Measurements from ENCODE around the gene LRRN4. TPM values are rescaled to one million over a fixed set of nuclear protein-coding genes. Genes with fewer than 3 reads are reported as not detected.

Gene LRRN4
- total RNA-seq, 4 donors from 2014 or later = not detected

- Histone ChIP-seq H3K27me3 (no peaks in the 10 kb centered on the region), H3K36me3 (no peaks in the 10 kb centered on the region), H3K27ac (no peak overlapping the region), H3K4me1 (no peaks in the 10 kb centered on the region), H3K4me3 (replicated peaks in 1 of 3) (no peak overlapping the region), H3K9me3 (no peaks in the 10 kb centered on the region)
- 76 to 80% methylated on average over 2 of the region's 2 CpGs for WGBS, 2 donors
- no peak for TF ChIP-seq CTCF (IDR thresholded peaks at IDR 0.05)
- no peak for TF ChIP-seq POLR2A (IDR thresholded peaks at IDR 0.05)
- no peak for DNase-seq
- intact Hi-C loops (cut with DNase I) = no loop called here
Measured at GRCh38 chr20:6061544-6061943, 7.7 kb upstream of the LRRN4 start.

- H3K27me3 ChIP-seq = no peaks in the 10 kb centered on the region
- TF ChIP-seq POLR2A (IDR thresholded peaks at IDR 0.05) (no peak), CTCF (IDR thresholded peaks at IDR 0.05) (no peak)
- WGBS, 2 donors = 66 to 69% methylated on average over 6 of the region's 6 CpGs
- no peak overlapping the region for H3K4me3 ChIP-seq (replicated peaks in 1 of 3)
- DNase-seq = no peak
- H3K4me1 ChIP-seq = no peaks in the 10 kb centered on the region
- intact Hi-C loops (cut with DNase I) = no loop called here
- H3K36me3 ChIP-seq = no peaks in the 10 kb centered on the region
- no peaks in the 10 kb centered on the region for H3K9me3 ChIP-seq
- no peak overlapping the region for H3K27ac ChIP-seq
Measured at GRCh38 chr20:6060213-6060612, 6.4 kb upstream of the LRRN4 start.

- no peak for DNase-seq
- 22 to 23% methylated on average over 7 of the region's 7 CpGs for WGBS, 2 donors
Measured at GRCh38 chr20:6058684-6059295, 4.9 kb upstream of the LRRN4 start.

GRCh38 chr20:6057691-6058090 lies 3.8 kb upstream of the LRRN4 start:
- TF ChIP-seq POLR2A (IDR thresholded peaks at IDR 0.05) = no peak
- WGBS, 2 donors = 92 to 100% methylated on average over 2 of the region's 2 CpGs
- Histone ChIP-seq H3K27ac (no peak overlapping the region), H3K36me3 (no peaks in the 10 kb centered on the region), H3K4me3 (replicated peaks in 1 of 3) (no peak overlapping the region), H3K9me3 (no peaks in the 10 kb centered on the region), H3K27me3 (no peaks in the 10 kb centered on the region), H3K4me1 (peaks cover 0 to 11% of the 10 kb centered on the region in 2 donors)
- no peak for DNase-seq
- intact Hi-C loops (cut with DNase I) = no loop called here

More at GRCh38 chr20:6058684-6059295, 4.9 kb upstream of the LRRN4 start:
- intact Hi-C loops (cut with DNase I) = no loop called here
- TF ChIP-seq CTCF (IDR thresholded peaks at IDR 0.05) = no peak
- TF ChIP-seq POLR2A (IDR thresholded peaks at IDR 0.05) = no peak
- Histone ChIP-seq H3K9me3 (no peaks in the 10 kb centered on the region), H3K4me1 (peaks cover 0 to 6% of the 10 kb centered on the region in 2 donors), H3K27me3 (no peaks in the 10 kb centered on the region), H3K4me3 (replicated peaks in 1 of 3) (no peak overlapping the region), H3K27ac (no peak overlapping the region), H3K36me3 (no peaks in the 10 kb centered on the region)

- intact Hi-C loops (cut with DNase I) = no loop called here
- WGBS, 2 donors = 92 to 94% methylated on average over 2 of the region's 2 CpGs
Measured at GRCh38 chr20:6057139-6057538, 3.3 kb upstream of the LRRN4 start.

More at GRCh38 chr20:6057139-6057538, 3.3 kb upstream of the LRRN4 start:
- Histone ChIP-seq H3K27me3 (no peaks in the 10 kb centered on the region), H3K4me1 (peaks cover 4 to 16% of the 10 kb centered on the region in 2 donors), H3K36me3 (no peaks in the 10 kb centered on the region), H3K4me3 (replicated peaks in 1 of 3) (no peak overlapping the region), H3K9me3 (no peaks in the 10 kb centered on the region), H3K27ac (no peak overlapping the region)
- no peak for TF ChIP-seq CTCF (IDR thresholded peaks at IDR 0.05)
- no peak for TF ChIP-seq POLR2A (IDR thresholded peaks at IDR 0.05)
- no peak for DNase-seq
